Trophoblast cell (in vitro differentiated cells and primary cell): ENCODE results near the gene HERC2.
"Not testable (repeated sequence)": the region's sequence is repeated elsewhere in the genome, so short reads cannot be mapped to it uniquely, and the experiment has no call there.

Source experiments
- DNase-seq, 2 donors: peaks; one replicate each; pipeline ENCODE4 v3.0.0-alpha.2; 2016
- H2AFZ ChIP-seq: 2 replicates; pipeline ENCODE4 v1.6.1; 2013; ENCODE audit warnings: low read length, moderate library complexity, mild to moderate bottlenecking; ENCODE audit not compliant: insufficient read depth, poor library complexity
- H2AK5ac ChIP-seq: 2 replicates; pipeline ENCODE4 v1.6.1; 2013; ENCODE audit warnings: mild to moderate bottlenecking, low read length
- H2BK120ac ChIP-seq: 2 replicates; pipeline ENCODE4 v1.6.1; 2013; ENCODE audit warnings: low read length, mild to moderate bottlenecking, moderate library complexity; ENCODE audit not compliant: insufficient read depth, poor library complexity
- H2BK12ac ChIP-seq: 2 replicates; pipeline ENCODE4 v1.6.1; 2013; ENCODE audit warnings: mild to moderate bottlenecking, low read length, moderate library complexity
- H2BK5ac ChIP-seq: 2 replicates; pipeline ENCODE4 v1.6.1; 2013; ENCODE audit warnings: low read length, low read depth, moderate library complexity, mild to moderate bottlenecking; ENCODE audit not compliant: poor library complexity
- H3K14ac ChIP-seq: 2 replicates; pipeline ENCODE4 v1.6.1; 2013; ENCODE audit warnings: mild to moderate bottlenecking, low read length
- H3K18ac ChIP-seq: 2 replicates; pipeline ENCODE4 v1.6.1; 2013; ENCODE audit warnings: mild to moderate bottlenecking, low read length
- H3K23ac ChIP-seq: 2 replicates; pipeline ENCODE4 v1.6.1; 2013; ENCODE audit warnings: low read length
- H3K27ac ChIP-seq: 2 replicates; pipeline ENCODE4 v1.5.1; 2013; ENCODE audit warnings: low read depth, mild to moderate bottlenecking, inconsistent platforms, low read length, moderate library complexity
- H3K27me3 ChIP-seq: 2 replicates; pipeline ENCODE4 v1.6.1; 2013; ENCODE audit warnings: inconsistent platforms, mild to moderate bottlenecking, low read length, moderate library complexity; ENCODE audit not compliant: insufficient read depth
- H3K36me3 ChIP-seq, 2 experiments: 1 replicate in 1 of 2; 2 replicates in 1 of 2; pipeline ENCODE4 v1.6.1; 2013; ENCODE audit warnings: low read length in 2 of 2, mild to moderate bottlenecking in 2 of 2, moderate library complexity in 1 of 2; ENCODE audit not compliant: insufficient read depth in 2 of 2, control insufficient read depth in 1 of 2
- H3K4ac ChIP-seq: 2 replicates; pipeline ENCODE4 v1.6.1; 2013; ENCODE audit warnings: low read depth, mild to moderate bottlenecking, low read length, moderate library complexity
- H3K4me1 ChIP-seq, 2 experiments: 1 replicate in 1 of 2; 2 replicates in 1 of 2; pipeline ENCODE4 v1.6.1; 2013; ENCODE audit warnings: low read length in 2 of 2, mild to moderate bottlenecking in 2 of 2, moderate library complexity in 1 of 2; ENCODE audit not compliant: insufficient read depth in 2 of 2, control insufficient read depth in 1 of 2
- H3K4me2 ChIP-seq: 2 replicates; pipeline ENCODE4 v1.6.1; 2013; ENCODE audit warnings: inconsistent platforms, mild to moderate bottlenecking, low read length, moderate library complexity
- H3K4me3 ChIP-seq: 2 replicates; pipeline ENCODE4 v1.5.1; 2013; ENCODE audit warnings: mild to moderate bottlenecking, low read depth, low read length, inconsistent platforms
- H3K79me1 ChIP-seq: one replicate; pipeline ENCODE4 v1.6.1; 2013; ENCODE audit warnings: low read length
- H3K79me2 ChIP-seq: 2 replicates; pipeline ENCODE4 v1.6.1; 2013; ENCODE audit warnings: low read length, mild to moderate bottlenecking; ENCODE audit not compliant: control insufficient read depth, insufficient read depth, poor library complexity
- H3K9ac ChIP-seq: 2 replicates; pipeline ENCODE4 v1.6.1; 2013; ENCODE audit warnings: mild to moderate bottlenecking, low read length
- H3K9me3 ChIP-seq: 2 replicates; pipeline ENCODE4 v1.6.1; 2013; ENCODE audit warnings: low read depth, mild to moderate bottlenecking, control low read depth, inconsistent platforms, low read length; ENCODE audit not compliant: insufficient read depth
- H4K12ac ChIP-seq: 2 replicates; pipeline ENCODE4 v1.6.1; 2013; ENCODE audit warnings: low read depth, mild to moderate bottlenecking, low read length, moderate library complexity
- H4K8ac ChIP-seq: 2 replicates; pipeline ENCODE4 v1.6.1; 2013; ENCODE audit warnings: low read depth, mild to moderate bottlenecking, low read length, moderate library complexity
- H4K91ac ChIP-seq: one replicate; pipeline ENCODE4 v1.6.1; 2013; ENCODE audit warnings: low read depth, mild to moderate bottlenecking, low read length, moderate library complexity
- WGBS: extraction: QIAGEN DNeasy Blood & Tissue Kit; methylation state at CpG from one replicate; pipeline ENCODE4 v1.1.7; 2013; ENCODE audit warnings: missing lambda C conversion rate; ENCODE audit not compliant: insufficient read length, insufficient coverage; ENCODE audit errors: extremely low coverage; 5-methylcytosine and 5-hydroxymethylcytosine counted together

Gene HERC2

GRCh38 chr15:28288830-28289693 is 32.9 kb downstream of the HERC2 start:
- H3K4me1 ChIP-seq, H2AK5ac ChIP-seq, H2BK12ac ChIP-seq, H3K79me1 ChIP-seq, H3K9ac ChIP-seq, DNase-seq, H4K12ac ChIP-seq, H3K18ac ChIP-seq, H3K79me2 ChIP-seq, H2BK5ac ChIP-seq, H3K27ac ChIP-seq, H2BK120ac ChIP-seq, H3K4ac ChIP-seq, H3K23ac ChIP-seq, H2AFZ ChIP-seq, H3K4me3 ChIP-seq, H4K8ac ChIP-seq, H4K91ac ChIP-seq, H3K27me3 ChIP-seq, H3K9me3 ChIP-seq, H3K4me2 ChIP-seq, H3K14ac ChIP-seq: not testable (repeated sequence)
- whole genome bisulfite sequencing, result no CpG with 5 or more reads among the region's 7 CpGs
- peaks cover 10 to 11% of the 10 kb centered on the region in 2 experiments for H3K36me3 ChIP-seq

- not testable (repeated sequence) for H3K9ac ChIP-seq, H2BK120ac ChIP-seq, H2BK12ac ChIP-seq, H3K4me3 ChIP-seq, H3K9me3 ChIP-seq, H3K18ac ChIP-seq, H3K4me1 ChIP-seq, H4K12ac ChIP-seq, H3K4me2 ChIP-seq, DNase-seq, H2AFZ ChIP-seq, H3K36me3 ChIP-seq, H3K27ac ChIP-seq, H2AK5ac ChIP-seq, H3K23ac ChIP-seq, H3K27me3 ChIP-seq, H4K91ac ChIP-seq, H3K79me2 ChIP-seq, H4K8ac ChIP-seq, H2BK5ac ChIP-seq, H3K14ac ChIP-seq, H3K79me1 ChIP-seq, H3K4ac ChIP-seq
- no CpG with 5 or more reads among the region's 8 CpGs for WGBS
These were observed 35.3 kb downstream of the HERC2 start for GRCh38 chr15:28286659-28287058.

GRCh38 chr15:28286031-28286430 is 35.9 kb downstream of the HERC2 start:
- Histone ChIP-seq H4K91ac (no peak overlapping the region), H3K27me3 (no peaks in the 10 kb centered on the region), H3K4me2 (no peak overlapping the region), H2BK120ac (no peak overlapping the region), H3K23ac (no peak overlapping the region), H3K18ac (no peak overlapping the region), H3K27ac (no peak overlapping the region), H3K79me2 (no peaks in the 10 kb centered on the region), H3K4me3 (no peak overlapping the region), H3K9me3 (peaks cover 3% of the 10 kb centered on the region), H3K4me1 (peaks cover 10 to 11% of the 10 kb centered on the region in 2 experiments), H2BK12ac (no peak overlapping the region), H3K9ac (no peak overlapping the region), H2AK5ac (no peak overlapping the region), H3K36me3 (peaks cover 5 to 8% of the 10 kb centered on the region in 2 experiments), H3K79me1 (no peaks in the 10 kb centered on the region), H2AFZ (no peak overlapping the region), H3K4ac (no peak overlapping the region), H2BK5ac (no peak overlapping the region), H4K8ac (no peak overlapping the region), H3K14ac (no peak overlapping the region), H4K12ac (no peak overlapping the region)
- DNase-seq, result no peak
- no CpG with 5 or more reads among the region's 3 CpGs for WGBS

- Histone ChIP-seq H4K12ac (no peak overlapping the region), H4K8ac (no peak overlapping the region), H3K18ac (no peak overlapping the region), H3K27me3 (no peaks in the 10 kb centered on the region), H2AK5ac (no peak overlapping the region), H3K4me3 (no peak overlapping the region), H3K4ac (no peak overlapping the region), H2AFZ (no peak overlapping the region), H3K79me2 (no peaks in the 10 kb centered on the region), H3K79me1 (no peaks in the 10 kb centered on the region), H3K23ac (no peak overlapping the region), H3K36me3 (peaks cover 0 to 4% of the 10 kb centered on the region in 2 experiments), H3K27ac (no peak overlapping the region), H3K4me2 (peak overlapping the region; percentile 4), H3K9me3 (no peaks in the 10 kb centered on the region), H4K91ac (no peak overlapping the region), H2BK120ac (no peak overlapping the region), H2BK5ac (no peak overlapping the region), H3K9ac (no peak overlapping the region), H3K14ac (no peak overlapping the region), H3K4me1 (peaks cover 10 to 11% of the 10 kb centered on the region in 2 experiments), H2BK12ac (no peak overlapping the region)
- WGBS, result no CpG with 5 or more reads among the region's 7 CpGs
- DNase-seq, result no peak
These were observed 40.1 kb downstream of the HERC2 start for GRCh38 chr15:28281876-28282275.
